Neural cell (in vitro differentiated cells): ENCODE data around the gene DIS3. TPM values are rescaled to one million over a fixed set of nuclear protein-coding genes. Genes with fewer than 3 reads are reported as not detected.

Experiments used
- H2AFZ ChIP-seq: fragments of 200-600, 300-800 bp; sonication (generic), shearing (Covaris generic); 2 replicates; pipeline ENCODE4 v1.6.0; 2014; ENCODE audit warnings: low read depth, mild to moderate bottlenecking, antibody characterized with exemption, low read length, moderate library complexity
- H3F3A ChIP-seq: fragments of 200-600 bp; shearing (Covaris generic); 2 replicates; pipeline ENCODE4 v1.6.1; 2016; ENCODE audit warnings: mild to moderate bottlenecking, moderate library complexity, mixed read lengths, antibody characterized with exemption, low read length; ENCODE audit not compliant: insufficient read depth, poor library complexity, severe bottlenecking
- H3K27ac ChIP-seq: fragments of 200-600, 300-800 bp; sonication (generic), shearing (Covaris generic); 2 replicates; pipeline ENCODE4 v1.5.1; 2014; ENCODE audit warnings: mild to moderate bottlenecking, low read length, moderate library complexity
- H3K27me3 ChIP-seq: fragments of 300-800, 200-600 bp; sonication (generic), shearing (Covaris generic); 2 replicates; pipeline ENCODE4 v1.6.0; 2014; ENCODE audit warnings: mild to moderate bottlenecking, low read depth, low read length, moderate library complexity; ENCODE audit not compliant: insufficient read depth
- H3K36me3 ChIP-seq: fragments of 300-800, 200-600 bp; sonication (generic), shearing (Covaris generic); 2 replicates; pipeline ENCODE4 v1.5.1; 2014; ENCODE audit warnings: mild to moderate bottlenecking, antibody characterized with exemption, low read length, moderate library complexity; ENCODE audit not compliant: insufficient read depth
- H3K4me2 ChIP-seq: fragments of 300-800, 200-600 bp; sonication (generic), shearing (Covaris generic); 2 replicates; pipeline ENCODE4 v1.6.0; 2014; ENCODE audit warnings: mild to moderate bottlenecking, low read length
- H3K4me3 ChIP-seq: fragments of 300-800, 200-600 bp; sonication (generic), shearing (Covaris generic); 2 replicates; pipeline ENCODE4 v1.5.1; 2014; ENCODE audit warnings: mild to moderate bottlenecking, low read length, moderate library complexity
- H3K79me2 ChIP-seq: fragments of 200-600 bp; shearing (Covaris generic); replicated peaks from 2 replicates; pipeline ENCODE4 v1.6.0; 2014; ENCODE audit warnings: mild to moderate bottlenecking, low read length, moderate library complexity; ENCODE audit not compliant: insufficient read depth
- H3K9ac ChIP-seq: fragments of 300-800, 200-600 bp; sonication (generic), shearing (Covaris generic); 2 replicates; pipeline ENCODE4 v1.6.1; 2016; ENCODE audit warnings: mild to moderate bottlenecking, low read length, mixed read lengths
- H3K9me2 ChIP-seq: fragments of 200-600 bp; shearing (Covaris generic); 2 replicates; pipeline ENCODE4 v1.6.1; 2016; ENCODE audit warnings: mild to moderate bottlenecking, low read length, mixed read lengths; ENCODE audit not compliant: insufficient read depth
- H3K9me3 ChIP-seq: fragments of 200-600, 300-800 bp; sonication (generic), shearing (Covaris generic); 2 replicates; pipeline ENCODE4 v1.6.1; 2016; ENCODE audit warnings: mild to moderate bottlenecking, mixed run types, low read length, moderate library complexity, mixed read lengths
- H4K20me1 ChIP-seq: fragments of 200-600 bp; shearing (Covaris generic); 2 replicates; pipeline ENCODE4 v1.6.1; 2016; ENCODE audit warnings: mild to moderate bottlenecking, mixed run types; ENCODE audit not compliant: insufficient read depth
- CTCF ChIP-seq: fragments of 450-650 bp; IDR thresholded peaks from 2 replicates; pipeline ENCODE4 v1.5.1; 2014; ENCODE audit warnings: antibody characterized with exemption, mild to moderate bottlenecking, moderate library complexity; ENCODE audit not compliant: poor library complexity, severe bottlenecking
- EP300 ChIP-seq: fragments of 450-650 bp; conservative IDR thresholded peaks from 2 replicates; pipeline ENCODE4 v1.6.1; 2014; ENCODE audit warnings: antibody characterized with exemption, mild to moderate bottlenecking, moderate library complexity; ENCODE audit not compliant: poor library complexity, severe bottlenecking
- EZH2 ChIP-seq: fragments of 200-600, 300-800 bp; shearing (Covaris generic), sonication (generic); IDR thresholded peaks from 2 replicates; pipeline ENCODE4 v1.6.1; 2014; ENCODE audit warnings: antibody characterized with exemption, low read length, borderline replicate concordance, mild to moderate bottlenecking; ENCODE audit not compliant: insufficient read depth, poor library complexity, severe bottlenecking
- MXI1 ChIP-seq: fragments of 450-650 bp; conservative IDR thresholded peaks from 2 replicates; pipeline ENCODE4 v1.6.1; 2014; ENCODE audit warnings: antibody characterized with exemption, mild to moderate bottlenecking; ENCODE audit not compliant: poor library complexity, severe bottlenecking
- POLR2AphosphoS5 ChIP-seq: IDR thresholded peaks from 2 replicates; pipeline ENCODE4 v1.6.1; 2012
- RAD21 ChIP-seq: fragments of 450-650 bp; conservative IDR thresholded peaks from 2 replicates; pipeline ENCODE4 v1.6.1; 2014; ENCODE audit warnings: antibody characterized with exemption, mild to moderate bottlenecking, moderate library complexity
- REST ChIP-seq: IDR thresholded peaks from 2 replicates; pipeline ENCODE4 v1.6.1; 2012; ENCODE audit warnings: borderline replicate concordance
- SMC3 ChIP-seq: fragments of 450-650 bp; conservative IDR thresholded peaks from 2 replicates; pipeline ENCODE4 v1.6.1; 2014; ENCODE audit warnings: antibody characterized with exemption, mild to moderate bottlenecking, moderate library complexity; ENCODE audit not compliant: poor library complexity
- TAF1 ChIP-seq: IDR thresholded peaks from 2 replicates; pipeline ENCODE4 v1.6.1; 2012; ENCODE audit warnings: low read depth
- polyA plus RNA-seq: library from polyadenylated mRNA; depleted of rRNA; stranded (reverse); fragments of >200 nt; gene quantifications from 2 replicates; pipeline ENCODE4 v1.2.3, GENCODE V29; 2014

The DIS3 gene
- polyA plus RNA-seq, 1 donor from 2014 or later = 46.3 TPM

GRCh38 chr13:72805676-72806346 is 24.1 kb upstream of the DIS3 start:
- Histone ChIP-seq H3K9ac (no peak overlapping the region), H3K27me3 (no peaks in the 10 kb centered on the region), H3K36me3 (no peaks in the 10 kb centered on the region), H2AFZ (no peak overlapping the region), H3F3A (no peaks in the 10 kb centered on the region), H3K9me3 (no peaks in the 10 kb centered on the region), H3K79me2 (no peaks in the 10 kb centered on the region), H3K4me2 (no peak overlapping the region), H3K9me2 (no peaks in the 10 kb centered on the region), H3K4me3 (no peak overlapping the region), H3K27ac (no peak overlapping the region), H4K20me1 (no peaks in the 10 kb centered on the region)
- TF ChIP-seq RAD21 (no peak), MXI1 (no peak), REST (no peak), EZH2 (no peak), EP300 (no peak), CTCF (no peak), POLR2AphosphoS5 (no peak), SMC3 (no peak), TAF1 (no peak)

- Histone ChIP-seq H3K9me2 (no peaks in the 10 kb centered on the region), H2AFZ (no peak overlapping the region)
- TF ChIP-seq EP300 (no peak), RAD21 (no peak), CTCF (no peak), REST (no peak), TAF1 (no peak), SMC3 (no peak), POLR2AphosphoS5 (no peak), MXI1 (no peak), EZH2 (no peak)
Measured at GRCh38 chr13:72804301-72804700, 22.6 kb upstream of the DIS3 start.

More at GRCh38 chr13:72804301-72804700, 22.6 kb upstream of the DIS3 start:
- Histone ChIP-seq H3K79me2 (no peaks in the 10 kb centered on the region), H3K4me2 (no peak overlapping the region), H3K36me3 (no peaks in the 10 kb centered on the region), H4K20me1 (no peaks in the 10 kb centered on the region), H3K9me3 (no peaks in the 10 kb centered on the region), H3K9ac (no peak overlapping the region), H3F3A (no peaks in the 10 kb centered on the region), H3K27ac (no peak overlapping the region), H3K4me3 (no peak overlapping the region), H3K27me3 (no peaks in the 10 kb centered on the region)
